GM18868 (cell line): ENCODE measurements around the gene FBXL7.

Experiments used
- ATAC-seq: cut with Tn5 transposase; IDR thresholded peaks from one replicate; pipeline ENCODE4 v1.9.1; 2021; ENCODE audit warnings: mild to moderate bottlenecking, moderate library complexity; ENCODE audit not compliant: unreplicated experiment

The FBXL7 gene

GRCh38 chr5:15929611-15930263 lies 429.8 kb downstream of the FBXL7 start:
- ATAC-seq = no peak

- no peak for ATAC-seq
Measured at GRCh38 chr5:15932066-15932465, 432.1 kb downstream of the FBXL7 start.

- no peak for ATAC-seq
Measured at GRCh38 chr5:15933259-15934207, 433.6 kb downstream of the FBXL7 start.

GRCh38 chr5:15936505-15937245 lies 436.7 kb downstream of the FBXL7 start:
- ATAC-seq = no peak

GRCh38 chr5:15937708-15938107 lies 437.7 kb downstream of the FBXL7 start:
- ATAC-seq = no peak

- no peak for ATAC-seq
Measured at GRCh38 chr5:15938186-15938585, 438.2 kb downstream of the FBXL7 start.

- no peak for ATAC-seq
Measured at GRCh38 chr5:15938961-15939360, 439.0 kb downstream of the FBXL7 start.

GRCh38 chr5:15940905-15941304 lies 440.9 kb downstream of the FBXL7 start:
- no peak for ATAC-seq

- ATAC-seq = no peak
Measured at GRCh38 chr5:15943487-15943886, 443.5 kb downstream of the FBXL7 start.

GRCh38 chr5:15946026-15946425 lies 446.0 kb downstream of the FBXL7 start:
- no peak for ATAC-seq

GRCh38 chr5:15948190-15948589 lies 448.2 kb downstream of the FBXL7 start:
- ATAC-seq = no peak

GRCh38 chr5:15951126-15951525 lies 451.1 kb downstream of the FBXL7 start:
- ATAC-seq = no peak

GRCh38 chr5:15951550-15951949 lies 451.6 kb downstream of the FBXL7 start:
- no peak for ATAC-seq

- ATAC-seq = no peak
Measured at GRCh38 chr5:15956622-15957021, 456.6 kb downstream of the FBXL7 start.

- no peak for ATAC-seq
Measured at GRCh38 chr5:15957124-15957523, 457.1 kb downstream of the FBXL7 start.

- ATAC-seq = no peak
Measured at GRCh38 chr5:15959370-15960164, 459.6 kb downstream of the FBXL7 start.

- ATAC-seq = no peak
Measured at GRCh38 chr5:15966066-15966640, 466.2 kb downstream of the FBXL7 start.

GRCh38 chr5:15966651-15967050 lies 466.7 kb downstream of the FBXL7 start:
- ATAC-seq = no peak

- ATAC-seq = no peak
Measured at GRCh38 chr5:15968993-15969392, 469.0 kb downstream of the FBXL7 start.

- ATAC-seq = no peak
Measured at GRCh38 chr5:15977851-15978250, 477.9 kb downstream of the FBXL7 start.
